Measurements from ENCODE around the gene VAMP8.
"Not testable (repeated sequence)": the region's sequence is repeated elsewhere in the genome, so short reads cannot be mapped to it uniquely, and the experiment has no call there.

The VAMP8 gene

DNA sequence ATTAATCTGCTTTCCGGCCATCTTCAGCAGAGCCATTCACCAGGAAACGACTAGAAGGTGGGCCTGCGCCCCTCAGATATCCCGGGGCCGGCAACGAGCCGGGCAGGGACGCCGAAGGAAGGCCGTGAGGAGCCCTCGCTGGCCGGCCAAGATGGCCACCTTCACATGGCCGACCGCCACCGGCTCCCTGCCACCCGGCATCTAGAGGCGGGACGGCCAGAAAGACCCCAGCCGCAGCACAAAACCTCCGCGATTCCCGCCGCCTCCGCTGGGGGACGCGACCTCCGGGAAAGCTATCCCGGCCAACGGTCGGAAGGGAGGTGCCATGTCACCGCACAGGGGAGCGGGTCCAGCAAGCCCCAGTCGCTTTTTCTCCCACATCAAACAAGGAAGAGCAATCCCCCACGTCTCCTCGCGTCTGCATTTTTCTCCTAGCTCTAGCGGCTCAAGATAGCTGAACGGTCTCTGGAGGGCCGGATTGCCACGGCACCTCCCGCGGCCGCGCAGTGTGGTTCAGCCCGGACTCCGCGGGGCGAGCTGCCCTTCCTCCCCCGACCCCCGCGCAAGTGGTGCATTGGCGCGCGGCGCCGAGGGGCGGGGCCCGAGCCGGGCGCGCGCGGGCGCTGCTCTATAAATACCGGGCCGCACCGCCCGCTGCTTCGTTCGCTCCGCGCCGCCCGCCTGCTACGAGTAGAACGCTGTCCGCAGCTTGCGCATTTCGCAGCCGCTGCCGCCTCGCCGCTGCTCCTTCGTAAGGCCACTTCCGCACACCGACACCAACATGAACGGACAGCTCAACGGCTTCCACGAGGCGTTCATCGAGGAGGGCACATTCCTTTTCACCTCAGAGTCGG lies 38.7 kb upstream of the VAMP8 start, which contains the start of gene MAT2A:
MAT2A (plus strand) TSS at position 662 of the 854 bp plus-strand sequence; CDS start at position 782, 120 bp downstream.
- peaks cover 33 to 36% of the 10 kb centered on the region in 2 donors for H3K4me1 ChIP-seq (ENCODE audit: control insufficient read depth in 2 of 2, insufficient read depth in 2 of 2, low read length in 2 of 2)
- H3K9ac ChIP-seq (ENCODE audit: low read depth in 1 of 2, low read length in 2 of 2) = peak within 1 kb of the TSS; percentile 96 to 98
- no peaks in the 10 kb centered on the region for H3K9me3 ChIP-seq (ENCODE audit: control insufficient read depth in 2 of 2, low read length in 2 of 2)
- H3K27me3 ChIP-seq (ENCODE audit: control insufficient read depth in 2 of 2, insufficient read depth in 2 of 2, low read length in 2 of 2) = no peaks in the 10 kb centered on the region
- peak within 1 kb of the TSS; percentile 92 to 99 for H3K4me3 ChIP-seq (ENCODE audit: low read length in 2 of 2)
- peaks cover 26 to 29% of the 10 kb centered on the region in 2 donors for H3K36me3 ChIP-seq (ENCODE audit: control insufficient read depth in 2 of 2, insufficient read depth in 2 of 2, low read length in 2 of 2)
- peak within 1 kb of the TSS; percentile 98 to 99 for H3K27ac ChIP-seq (ENCODE audit: low read depth in 2 of 2, low read length in 2 of 2)

DNA sequence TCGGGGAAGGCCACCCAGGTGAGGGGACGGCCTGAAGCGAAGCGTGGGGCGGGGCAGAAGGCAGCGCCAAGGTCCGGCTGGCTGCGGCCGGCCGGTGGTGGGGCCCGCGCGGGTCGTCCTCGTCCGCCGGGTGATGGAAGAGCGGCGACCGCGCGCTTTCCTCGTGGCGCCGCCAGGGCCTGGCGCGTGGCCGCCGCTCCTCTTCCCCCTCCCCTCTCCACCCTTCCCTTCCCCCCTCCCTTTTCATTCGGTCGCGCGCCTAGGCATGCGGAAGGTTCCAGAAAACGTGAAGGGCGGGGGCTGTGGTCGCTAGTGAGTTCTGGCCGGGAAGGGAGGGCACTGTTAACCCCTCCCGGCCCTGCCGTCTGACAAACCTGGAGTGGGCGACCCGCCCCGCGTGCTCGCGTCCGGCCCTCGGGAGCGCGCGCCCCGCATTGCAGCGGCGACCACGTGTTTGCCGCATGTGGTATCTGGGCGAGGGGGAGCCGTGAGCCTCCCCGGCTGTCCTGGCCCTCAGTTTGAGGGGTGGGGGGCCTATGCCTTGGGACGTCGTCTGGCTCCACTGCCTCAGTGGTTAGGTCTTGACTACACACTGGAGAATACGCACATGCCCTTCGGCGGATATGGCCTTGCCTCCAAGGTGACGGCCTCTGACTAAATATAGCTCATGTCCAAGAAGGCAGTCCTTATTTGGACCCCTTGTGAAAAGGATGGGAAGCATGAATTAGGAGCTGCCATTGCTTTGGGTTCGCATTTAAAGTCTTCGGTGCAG lies 37.8 kb upstream of the VAMP8 start:
- Histone ChIP-seq H3K4me3 (ENCODE audit: low read length in 2 of 2) (peak overlapping the region; percentile 92 to 99), H3K9ac (ENCODE audit: low read depth in 1 of 2, low read length in 2 of 2) (peak overlapping the region; percentile 96 to 98), H3K9me3 (ENCODE audit: control insufficient read depth in 2 of 2, low read length in 2 of 2) (no peaks in the 10 kb centered on the region), H3K36me3 (ENCODE audit: control insufficient read depth in 2 of 2, insufficient read depth in 2 of 2, low read length in 2 of 2) (peaks cover 30 to 35% of the 10 kb centered on the region in 2 donors), H3K4me1 (ENCODE audit: control insufficient read depth in 2 of 2, insufficient read depth in 2 of 2, low read length in 2 of 2) (peaks cover 32 to 35% of the 10 kb centered on the region in 2 donors), H3K27ac (ENCODE audit: low read depth in 2 of 2, low read length in 2 of 2) (peak overlapping the region; percentile 98 to 99), H3K27me3 (ENCODE audit: control insufficient read depth in 2 of 2, insufficient read depth in 2 of 2, low read length in 2 of 2) (no peaks in the 10 kb centered on the region)

DNA sequence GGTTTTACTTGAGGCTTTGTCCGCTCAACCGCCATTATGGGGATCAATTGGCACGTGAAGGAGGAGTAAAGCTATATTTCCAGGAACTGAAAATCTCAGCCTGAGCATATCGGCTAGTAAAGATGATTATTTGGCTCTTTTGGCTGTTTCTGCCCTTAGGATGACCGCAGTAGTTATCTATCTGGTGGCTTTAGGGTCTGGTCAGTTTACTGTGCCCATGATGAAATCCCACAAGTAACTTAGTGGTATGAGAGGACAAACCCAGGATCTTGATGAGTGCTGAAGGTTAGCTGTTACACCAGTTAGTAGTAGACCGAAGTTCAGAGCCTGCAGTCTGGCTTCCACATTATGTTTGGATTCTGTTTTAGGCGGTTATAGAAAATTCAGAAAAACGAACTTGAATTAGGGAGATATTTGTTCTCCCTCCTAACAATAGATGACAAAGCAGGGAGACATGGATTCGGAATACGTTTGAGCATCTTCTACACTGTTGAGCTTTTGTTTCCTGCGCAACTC lies 37.2 kb upstream of the VAMP8 start:
- peaks cover 31 to 41% of the 10 kb centered on the region in 2 donors for H3K36me3 ChIP-seq (ENCODE audit: control insufficient read depth in 2 of 2, insufficient read depth in 2 of 2, low read length in 2 of 2)
- peak overlapping the region; percentile 96 to 98 for H3K9ac ChIP-seq (ENCODE audit: low read depth in 1 of 2, low read length in 2 of 2)
- no peaks in the 10 kb centered on the region for H3K9me3 ChIP-seq (ENCODE audit: control insufficient read depth in 2 of 2, low read length in 2 of 2)
- peaks cover 27 to 29% of the 10 kb centered on the region in 2 donors for H3K4me1 ChIP-seq (ENCODE audit: control insufficient read depth in 2 of 2, insufficient read depth in 2 of 2, low read length in 2 of 2)
- H3K27ac ChIP-seq (ENCODE audit: low read depth in 2 of 2, low read length in 2 of 2) = peak overlapping the region; percentile 98 to 99
- peak overlapping the region; percentile 92 to 99 for H3K4me3 ChIP-seq (ENCODE audit: low read length in 2 of 2)
- no peaks in the 10 kb centered on the region for H3K27me3 ChIP-seq (ENCODE audit: control insufficient read depth in 2 of 2, insufficient read depth in 2 of 2, low read length in 2 of 2)

DNA sequence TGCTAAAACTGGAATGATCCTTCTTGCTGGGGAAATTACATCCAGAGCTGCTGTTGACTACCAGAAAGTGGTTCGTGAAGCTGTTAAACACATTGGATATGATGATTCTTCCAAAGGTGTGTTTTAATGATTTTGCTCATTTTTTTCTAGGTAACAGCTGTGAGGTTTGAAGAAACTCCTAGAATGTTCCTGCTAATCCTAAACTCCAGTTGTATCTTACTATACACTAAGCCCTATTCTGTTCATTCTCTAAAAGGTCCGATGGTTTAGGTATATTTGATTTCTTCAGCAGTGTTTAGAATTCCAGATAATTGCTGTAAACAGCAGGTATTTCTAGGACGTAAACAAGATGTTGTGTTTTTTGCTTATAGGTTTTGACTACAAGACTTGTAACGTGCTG lies 36.1 kb upstream of the VAMP8 start:
- H3K9me3 ChIP-seq (ENCODE audit: control insufficient read depth in 2 of 2, low read length in 2 of 2) = no peaks in the 10 kb centered on the region
- H3K4me3 ChIP-seq (ENCODE audit: low read length in 2 of 2) = peak overlapping the region; percentile 92 to 99
- H3K36me3 ChIP-seq (ENCODE audit: control insufficient read depth in 2 of 2, insufficient read depth in 2 of 2, low read length in 2 of 2) = peaks cover 41 to 51% of the 10 kb centered on the region in 2 donors
- peaks cover 25 to 29% of the 10 kb centered on the region in 2 donors for H3K4me1 ChIP-seq (ENCODE audit: control insufficient read depth in 2 of 2, insufficient read depth in 2 of 2, low read length in 2 of 2)
- peak overlapping the region; percentile 98 to 99 for H3K27ac ChIP-seq (ENCODE audit: low read depth in 2 of 2, low read length in 2 of 2)
- no peaks in the 10 kb centered on the region for H3K27me3 ChIP-seq (ENCODE audit: control insufficient read depth in 2 of 2, insufficient read depth in 2 of 2, low read length in 2 of 2)
- peak overlapping the region; percentile 96 to 98 for H3K9ac ChIP-seq (ENCODE audit: low read depth in 1 of 2, low read length in 2 of 2)

DNA sequence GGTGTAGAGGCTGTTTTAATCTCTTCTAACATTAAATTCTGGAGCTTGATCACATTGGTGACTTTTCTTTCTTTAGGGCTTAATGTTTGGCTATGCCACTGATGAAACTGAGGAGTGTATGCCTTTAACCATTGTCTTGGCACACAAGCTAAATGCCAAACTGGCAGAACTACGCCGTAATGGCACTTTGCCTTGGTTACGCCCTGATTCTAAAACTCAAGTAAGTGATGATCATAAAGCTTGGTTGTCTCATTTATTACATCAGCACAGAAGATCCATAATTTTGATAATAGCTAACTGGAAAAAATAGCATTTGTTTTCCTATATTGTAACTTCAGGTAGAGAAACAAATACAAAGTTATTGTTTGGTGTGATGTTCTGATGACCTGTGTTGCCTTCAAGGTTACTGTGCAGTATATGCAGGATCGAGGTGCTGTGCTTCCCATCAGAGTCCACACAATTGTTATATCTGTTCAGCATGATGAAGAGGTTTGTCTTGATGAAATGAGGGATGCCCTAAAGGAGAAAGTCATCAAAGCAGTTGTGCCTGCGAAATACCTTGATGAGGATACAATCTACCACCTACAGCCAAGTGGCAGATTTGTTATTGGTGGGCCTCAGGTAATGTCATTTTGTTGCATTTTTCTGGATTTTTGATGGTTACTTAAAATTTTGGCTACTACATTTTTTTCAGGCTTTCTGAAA lies 35.5 kb upstream of the VAMP8 start:
- H3K36me3 ChIP-seq (ENCODE audit: control insufficient read depth in 2 of 2, insufficient read depth in 2 of 2, low read length in 2 of 2) = peaks cover 41 to 55% of the 10 kb centered on the region in 2 donors
- H3K27ac ChIP-seq (ENCODE audit: low read depth in 2 of 2, low read length in 2 of 2) = peak overlapping the region; percentile 98 to 99
- H3K9ac ChIP-seq (ENCODE audit: low read depth in 1 of 2, low read length in 2 of 2) = peak overlapping the region; percentile 96 to 98
- H3K27me3 ChIP-seq (ENCODE audit: control insufficient read depth in 2 of 2, insufficient read depth in 2 of 2, low read length in 2 of 2) = no peaks in the 10 kb centered on the region
- peaks cover 25 to 27% of the 10 kb centered on the region in 2 donors for H3K4me1 ChIP-seq (ENCODE audit: control insufficient read depth in 2 of 2, insufficient read depth in 2 of 2, low read length in 2 of 2)
- no peaks in the 10 kb centered on the region for H3K9me3 ChIP-seq (ENCODE audit: control insufficient read depth in 2 of 2, low read length in 2 of 2)
- peak overlapping the region in 1 of 2 donors; percentile 92 for H3K4me3 ChIP-seq (ENCODE audit: low read length in 2 of 2)

DNA sequence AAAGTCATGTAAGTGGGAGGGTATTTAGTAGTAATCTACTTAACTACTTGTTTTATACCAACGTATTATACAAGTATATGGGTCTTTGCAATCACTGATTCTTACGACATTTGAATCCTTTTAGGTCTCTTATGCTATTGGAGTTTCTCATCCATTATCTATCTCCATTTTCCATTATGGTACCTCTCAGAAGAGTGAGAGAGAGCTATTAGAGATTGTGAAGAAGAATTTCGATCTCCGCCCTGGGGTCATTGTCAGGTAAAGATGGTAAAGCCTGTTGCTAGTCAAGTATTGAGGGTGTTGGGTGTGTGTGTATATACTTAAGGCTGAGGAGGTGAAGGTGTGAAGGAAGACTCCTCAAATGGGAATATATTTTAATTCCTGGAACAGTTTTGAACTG lies 34.6 kb upstream of the VAMP8 start:
- H3K9me3 ChIP-seq (ENCODE audit: control insufficient read depth in 2 of 2, low read length in 2 of 2) = no peaks in the 10 kb centered on the region
- H3K4me1 ChIP-seq (ENCODE audit: control insufficient read depth in 2 of 2, insufficient read depth in 2 of 2, low read length in 2 of 2) = peaks cover 18 to 27% of the 10 kb centered on the region in 2 donors
- H3K9ac ChIP-seq (ENCODE audit: low read depth in 1 of 2, low read length in 2 of 2) = no peak overlapping the region
- no peak overlapping the region for H3K4me3 ChIP-seq (ENCODE audit: low read length in 2 of 2)
- H3K36me3 ChIP-seq (ENCODE audit: control insufficient read depth in 2 of 2, insufficient read depth in 2 of 2, low read length in 2 of 2) = peaks cover 41 to 57% of the 10 kb centered on the region in 2 donors
- no peaks in the 10 kb centered on the region for H3K27me3 ChIP-seq (ENCODE audit: control insufficient read depth in 2 of 2, insufficient read depth in 2 of 2, low read length in 2 of 2)
- H3K27ac ChIP-seq (ENCODE audit: low read depth in 2 of 2, low read length in 2 of 2) = no peak overlapping the region

DNA sequence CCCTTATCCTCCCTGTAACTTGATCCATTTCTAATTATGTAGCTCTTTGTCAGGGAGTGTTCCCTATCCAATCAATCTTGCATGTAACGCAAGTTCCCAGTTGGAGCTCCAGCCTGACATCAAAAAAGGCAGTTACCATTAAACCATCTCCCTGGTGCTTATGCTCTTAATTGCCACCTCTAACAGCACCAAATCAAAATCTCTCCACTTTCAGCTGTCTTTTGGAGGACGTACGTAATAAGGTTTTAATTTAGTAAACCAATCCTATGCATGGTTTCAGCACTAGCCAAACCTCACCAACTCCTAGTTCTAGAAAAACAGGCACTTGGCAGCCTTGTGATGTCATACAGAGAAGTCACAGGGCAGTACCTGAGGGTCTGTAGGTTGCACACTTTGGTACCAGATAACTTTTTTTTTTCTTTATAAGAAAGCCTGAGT lies 33.1 kb upstream of the VAMP8 start:
- H3K4me3 ChIP-seq (ENCODE audit: low read length in 2 of 2); H3K27ac ChIP-seq (ENCODE audit: low read depth in 2 of 2, low read length in 2 of 2); H3K9me3 ChIP-seq (ENCODE audit: control insufficient read depth in 2 of 2, low read length in 2 of 2); H3K27me3 ChIP-seq (ENCODE audit: control insufficient read depth in 2 of 2, insufficient read depth in 2 of 2, low read length in 2 of 2); H3K9ac ChIP-seq (ENCODE audit: low read depth in 1 of 2, low read length in 2 of 2): not testable (repeated sequence)
- Histone ChIP-seq H3K36me3 (ENCODE audit: control insufficient read depth in 2 of 2, insufficient read depth in 2 of 2, low read length in 2 of 2) (peaks cover 42 to 57% of the 10 kb centered on the region in 2 donors), H3K4me1 (ENCODE audit: control insufficient read depth in 2 of 2, insufficient read depth in 2 of 2, low read length in 2 of 2) (peaks cover 18 to 27% of the 10 kb centered on the region in 2 donors)

DNA sequence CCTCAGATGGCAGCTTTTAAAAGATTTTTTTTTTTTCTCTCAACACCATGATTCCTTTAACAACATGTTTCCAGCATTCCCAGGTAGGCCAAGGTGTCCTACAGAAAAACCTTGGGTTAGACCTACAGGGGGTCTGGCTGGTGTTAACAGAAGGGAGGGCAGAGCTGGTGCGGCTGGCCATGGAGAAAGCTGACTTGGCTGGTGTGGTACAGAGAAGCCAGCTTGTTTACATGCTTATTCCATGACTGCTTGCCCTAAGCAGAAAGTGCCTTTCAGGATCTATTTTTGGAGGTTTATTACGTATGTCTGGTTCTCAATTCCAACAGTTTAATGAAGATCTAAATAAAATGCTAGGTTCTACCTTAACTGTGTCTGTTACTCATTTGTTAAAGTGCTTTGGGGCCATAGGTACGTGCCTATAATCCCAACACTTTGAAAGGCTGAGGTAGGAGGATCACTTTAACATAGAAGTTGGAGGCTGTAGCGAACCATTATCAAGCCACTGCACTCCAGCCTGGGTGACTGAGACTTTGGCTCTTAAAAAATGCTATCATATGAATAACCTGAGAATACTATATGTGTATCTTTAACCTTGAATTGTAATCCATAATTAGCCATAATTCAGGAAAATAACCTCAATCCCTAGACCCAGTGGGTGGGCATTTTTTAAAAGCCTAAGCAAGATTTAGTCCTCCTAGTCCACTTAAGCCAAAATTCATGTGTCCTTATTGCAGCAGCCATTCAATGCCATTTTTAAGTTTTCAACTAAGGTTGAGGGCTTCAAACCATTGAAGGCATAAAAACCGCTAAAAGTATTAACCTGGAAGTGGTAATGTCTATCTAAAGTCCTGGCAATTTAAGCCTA lies 32.2 kb upstream of the VAMP8 start:
- H3K27ac ChIP-seq (ENCODE audit: low read depth in 2 of 2, low read length in 2 of 2); H3K27me3 ChIP-seq (ENCODE audit: control insufficient read depth in 2 of 2, insufficient read depth in 2 of 2, low read length in 2 of 2); H3K4me3 ChIP-seq (ENCODE audit: low read length in 2 of 2); H3K9me3 ChIP-seq (ENCODE audit: control insufficient read depth in 2 of 2, low read length in 2 of 2); H3K9ac ChIP-seq (ENCODE audit: low read depth in 1 of 2, low read length in 2 of 2): not testable (repeated sequence)
- Histone ChIP-seq H3K36me3 (ENCODE audit: control insufficient read depth in 2 of 2, insufficient read depth in 2 of 2, low read length in 2 of 2) (peaks cover 42 to 62% of the 10 kb centered on the region in 2 donors), H3K4me1 (ENCODE audit: control insufficient read depth in 2 of 2, insufficient read depth in 2 of 2, low read length in 2 of 2) (peaks cover 18 to 26% of the 10 kb centered on the region in 2 donors)

DNA sequence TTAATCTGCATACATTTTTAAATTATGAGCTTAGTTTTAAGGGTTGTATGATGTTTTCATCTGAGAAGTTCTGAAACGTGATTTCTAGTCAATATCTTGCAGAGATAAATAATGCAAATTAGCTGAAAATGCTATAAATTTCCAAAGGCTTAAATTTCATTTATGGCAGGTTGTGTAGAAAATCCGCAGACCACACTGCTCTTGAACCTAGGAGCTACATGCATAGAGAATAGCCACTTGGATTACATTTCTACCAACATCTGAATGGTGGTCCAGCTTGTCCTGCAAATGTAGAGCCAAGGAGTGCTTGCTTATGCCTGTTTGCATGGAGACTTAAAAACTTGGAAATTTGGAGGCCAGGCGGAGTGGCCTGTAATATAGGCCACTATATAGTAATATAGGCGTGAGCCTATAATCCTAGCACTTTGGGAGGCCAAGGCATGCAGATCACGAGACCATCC lies 31.6 kb upstream of the VAMP8 start:
- H3K36me3 ChIP-seq (ENCODE audit: control insufficient read depth in 2 of 2, insufficient read depth in 2 of 2, low read length in 2 of 2) = peaks cover 43 to 69% of the 10 kb centered on the region in 2 donors
- no peaks in the 10 kb centered on the region for H3K9me3 ChIP-seq (ENCODE audit: control insufficient read depth in 2 of 2, low read length in 2 of 2)
- no peak overlapping the region for H3K9ac ChIP-seq (ENCODE audit: low read depth in 1 of 2, low read length in 2 of 2)
- H3K27me3 ChIP-seq (ENCODE audit: control insufficient read depth in 2 of 2, insufficient read depth in 2 of 2, low read length in 2 of 2) = no peaks in the 10 kb centered on the region
- no peak overlapping the region for H3K4me3 ChIP-seq (ENCODE audit: low read length in 2 of 2)
- H3K27ac ChIP-seq (ENCODE audit: low read depth in 2 of 2, low read length in 2 of 2) = no peak overlapping the region
- H3K4me1 ChIP-seq (ENCODE audit: control insufficient read depth in 2 of 2, insufficient read depth in 2 of 2, low read length in 2 of 2) = peaks cover 14 to 20% of the 10 kb centered on the region in 2 donors

Data from mucosa of rectum (tissue), 2 donors.